SU-DHL-6 (cell line): Measurements from ENCODE around the gene BNC2.

Experiments
- H2AFZ ChIP-seq: fragments of 200-600 bp; sonication (generic); 2 replicates; pipeline ENCODE4 v1.6.1; 2014; ENCODE audit warnings: low read depth, mild to moderate bottlenecking, moderate library complexity, mixed read lengths, antibody characterized with exemption, low read length; ENCODE audit not compliant: severe bottlenecking
- H3F3A ChIP-seq: fragments of 200-600 bp; shearing (Covaris generic); 2 replicates; pipeline ENCODE4 v1.6.0; 2016; ENCODE audit warnings: antibody characterized with exemption, mild to moderate bottlenecking; ENCODE audit not compliant: insufficient read depth
- H3K27ac ChIP-seq: fragments of 200-600 bp; sonication (generic); 2 replicates; pipeline ENCODE4 v1.5.1; 2016; ENCODE audit warnings: low read depth, mild to moderate bottlenecking, low read length, moderate library complexity, mixed read lengths
- H3K27me3 ChIP-seq: fragments of 200-600 bp; sonication (generic), shearing (Covaris generic); 2 replicates; pipeline ENCODE4 v1.6.0; 2014; ENCODE audit warnings: mild to moderate bottlenecking, low read length
- H3K36me3 ChIP-seq: fragments of 200-600 bp; sonication (generic); 2 replicates; pipeline ENCODE4 v1.6.1; 2014; ENCODE audit warnings: mild to moderate bottlenecking, low read length, mixed read lengths
- H3K4me2 ChIP-seq: fragments of 300-600, 200-600 bp; shearing (Covaris generic), sonication (generic); 2 replicates; pipeline ENCODE4 v1.6.0; 2014; ENCODE audit warnings: low read length, low read depth, mild to moderate bottlenecking; ENCODE audit not compliant: poor library complexity, severe bottlenecking
- H3K4me3 ChIP-seq: fragments of 200-600 bp; sonication (generic); 2 replicates; pipeline ENCODE4 v1.5.1; 2014; ENCODE audit warnings: antibody characterized with exemption, low read length, mild to moderate bottlenecking, mixed read lengths; ENCODE audit not compliant: insufficient read depth, poor library complexity, severe bottlenecking
- H3K79me2 ChIP-seq: fragments of 200-600 bp; sonication (generic); 2 replicates; pipeline ENCODE4 v1.6.1; 2014; ENCODE audit warnings: mild to moderate bottlenecking, low read length, moderate library complexity; ENCODE audit not compliant: insufficient read depth
- H3K9ac ChIP-seq: fragments of 200-600 bp; sonication (generic); 2 replicates; pipeline ENCODE4 v1.7.0; 2014; ENCODE audit warnings: mild to moderate bottlenecking, low read length
- H3K9me2 ChIP-seq: fragments of 200-600 bp; sonication (generic); replicated peaks from 2 replicates; pipeline ENCODE4 v1.6.1; 2014; ENCODE audit warnings: low read length; ENCODE audit not compliant: insufficient read depth
- H3K9me3 ChIP-seq: fragments of 200-600 bp; sonication (generic); 2 replicates; pipeline ENCODE4 v1.6.1; 2014; ENCODE audit warnings: low read length, mixed read lengths; ENCODE audit not compliant: insufficient read depth
- H4K20me1 ChIP-seq: fragments of 200-600 bp; sonication (generic); 2 replicates; pipeline ENCODE4 v1.6.1; 2014; ENCODE audit warnings: low read depth, mild to moderate bottlenecking, antibody characterized with exemption, low read length, moderate library complexity, mixed read lengths
- CTCF ChIP-seq: fragments of 200-600 bp; sonication (generic); IDR thresholded peaks from one replicate; pipeline ENCODE4 v1.5.1; 2017; ENCODE audit warnings: antibody characterized with exemption, mild to moderate bottlenecking, low read length, moderate library complexity; ENCODE audit not compliant: insufficient read depth, poor library complexity, severe bottlenecking
- EZH2phosphoT487 ChIP-seq: fragments of 200-600 bp; sonication (generic), shearing (Covaris generic); conservative IDR thresholded peaks from 2 replicates; pipeline ENCODE4 v1.6.1; 2018; ENCODE audit warnings: mild to moderate bottlenecking, antibody characterized with exemption, low read length, moderate library complexity, mixed read lengths

The BNC2 gene

GRCh38 chr9:16771356-16771755, 99.1 kb downstream of the BNC2 start:
- Histone ChIP-seq H3K4me3 (no peak overlapping the region), H4K20me1 (no peaks in the 10 kb centered on the region), H3K79me2 (no peaks in the 10 kb centered on the region), H3K27ac (no peak overlapping the region), H2AFZ (no peak overlapping the region), H3K9me2 (no peaks in the 10 kb centered on the region), H3K4me2 (no peak overlapping the region), H3F3A (no peaks in the 10 kb centered on the region), H3K9ac (no peak overlapping the region), H3K9me3 (no peaks in the 10 kb centered on the region), H3K27me3 (no peaks in the 10 kb centered on the region), H3K36me3 (no peaks in the 10 kb centered on the region)
- TF ChIP-seq EZH2phosphoT487 (no peak), CTCF (no peak)

- Histone ChIP-seq H2AFZ (no peak overlapping the region), H3K9me3 (no peaks in the 10 kb centered on the region), H3K36me3 (no peaks in the 10 kb centered on the region), H3K9ac (no peak overlapping the region), H3K9me2 (no peaks in the 10 kb centered on the region), H3K4me2 (no peak overlapping the region), H3F3A (no peaks in the 10 kb centered on the region), H3K79me2 (no peaks in the 10 kb centered on the region), H3K4me3 (no peak overlapping the region), H3K27ac (no peak overlapping the region), H3K27me3 (no peaks in the 10 kb centered on the region), H4K20me1 (no peaks in the 10 kb centered on the region)
- TF ChIP-seq EZH2phosphoT487 (no peak), CTCF (no peak)
Observed at GRCh38 chr9:16769291-16769690, 101.2 kb downstream of the BNC2 start.

- no peaks in the 10 kb centered on the region for H3K36me3 ChIP-seq
- H3K4me2 ChIP-seq = no peak overlapping the region
- no peaks in the 10 kb centered on the region for H3K79me2 ChIP-seq
- H3K4me3 ChIP-seq = no peak overlapping the region
- H3K9ac ChIP-seq = no peak overlapping the region
- H3K9me2 ChIP-seq = no peaks in the 10 kb centered on the region
- H3K27me3 ChIP-seq = no peaks in the 10 kb centered on the region
- no peak for TF ChIP-seq EZH2phosphoT487
- TF ChIP-seq CTCF = no peak
- H2AFZ ChIP-seq = no peak overlapping the region
- H4K20me1 ChIP-seq = no peaks in the 10 kb centered on the region
- H3K9me3 ChIP-seq = no peaks in the 10 kb centered on the region
- no peaks in the 10 kb centered on the region for H3F3A ChIP-seq
- H3K27ac ChIP-seq = no peak overlapping the region
Observed at GRCh38 chr9:16768816-16769215, 101.7 kb downstream of the BNC2 start.
